Measurements from ENCODE around the gene SNAI1.
"Not testable (repeated sequence)": the region's sequence is repeated elsewhere in the genome, so short reads cannot be mapped to it uniquely, and the experiment has no call there.

SNAI1 gene

GRCh38 chr20:49964964-49965780, 17.6 kb upstream of the SNAI1 start:
- no peak for DNase-seq (ENCODE audit: low read depth in 2 of 2)

GRCh38 chr20:49965781-49966305, 16.9 kb upstream of the SNAI1 start:
- DNase-seq (ENCODE audit: low read depth in 2 of 2): no peak

- no peak for DNase-seq (ENCODE audit: low read depth in 2 of 2)
Measured at GRCh38 chr20:49966861-49967260, 15.9 kb upstream of the SNAI1 start.

- DNase-seq (ENCODE audit: low read depth in 2 of 2): no peak
Measured at GRCh38 chr20:49969234-49969633, 13.5 kb upstream of the SNAI1 start.

GRCh38 chr20:49969946-49970345, 12.8 kb upstream of the SNAI1 start:
- DNase-seq (ENCODE audit: low read depth in 2 of 2): no peak

GRCh38 chr20:49970498-49970897, 12.3 kb upstream of the SNAI1 start:
- DNase-seq (ENCODE audit: low read depth in 2 of 2): no peak

GRCh38 chr20:49973981-49974380, 8.8 kb upstream of the SNAI1 start:
- no peak for DNase-seq (ENCODE audit: low read depth in 2 of 2)

GRCh38 chr20:49976542-49976941, 6.2 kb upstream of the SNAI1 start:
- DNase-seq (ENCODE audit: low read depth in 2 of 2): no peak

- not testable (repeated sequence) for DNase-seq (ENCODE audit: low read depth in 2 of 2)
Measured at GRCh38 chr20:49977740-49978139, 5.0 kb upstream of the SNAI1 start.

GRCh38 chr20:49978685-49979029, 4.1 kb upstream of the SNAI1 start:
- DNase-seq (ENCODE audit: low read depth in 2 of 2): no peak

- peak; percentile 42 to 43 for DNase-seq (ENCODE audit: low read depth in 2 of 2)
Measured at GRCh38 chr20:49979030-49979832, 3.5 kb upstream of the SNAI1 start.

- DNase-seq (ENCODE audit: low read depth in 2 of 2): no peak
Measured at GRCh38 chr20:49980140-49981008, 2.4 kb upstream of the SNAI1 start.

GRCh38 chr20:49981218-49982071, 1.3 kb upstream of the SNAI1 start:
- DNase-seq (ENCODE audit: low read depth in 2 of 2): no peak

GRCh38 chr20:49982072-49982345, 771 bp upstream of the SNAI1 start:
- DNase-seq (ENCODE audit: low read depth in 2 of 2): no peak

GRCh38 chr20:49983123-49983847, 505 bp downstream of the SNAI1 start:
- no peak for DNase-seq (ENCODE audit: low read depth in 2 of 2)

- no peak for DNase-seq (ENCODE audit: low read depth in 2 of 2)
Measured at GRCh38 chr20:49983848-49984408, 1.1 kb downstream of the SNAI1 start.

GRCh38 chr20:49984426-49985153, 1.8 kb downstream of the SNAI1 start:
- no peak for DNase-seq (ENCODE audit: low read depth in 2 of 2)

- DNase-seq (ENCODE audit: low read depth in 2 of 2): no peak
Measured at GRCh38 chr20:49985157-49985556, 2.4 kb downstream of the SNAI1 start.

GRCh38 chr20:49985617-49986016, 2.8 kb downstream of the SNAI1 start:
- DNase-seq (ENCODE audit: low read depth in 2 of 2): no peak

- DNase-seq (ENCODE audit: low read depth in 2 of 2): no peak
Measured at GRCh38 chr20:49986049-49986448, 3.3 kb downstream of the SNAI1 start.

Data from stimulated activated CD8-positive, alpha-beta memory T cell treated with anti-CD3 and anti-CD28 coated beads, Interleukin-2, amount 100 ng/mL, for 1 hour (primary cell).